Mesendoderm (in vitro differentiated cells): ENCODE results near the gene ADAMTS12.
A peak's percentile ranks its signal among the peaks of the same experiment; 100 is the strongest.

Experiments used
- DNase-seq: peaks from one replicate; pipeline ENCODE4 v3.0.0; 2013
- H2AK5ac ChIP-seq: 2 replicates; pipeline ENCODE4 v1.6.1; 2013; ENCODE audit warnings: low read length, inconsistent platforms
- H2BK120ac ChIP-seq: 2 replicates; pipeline ENCODE4 v1.6.1; 2013; ENCODE audit warnings: low read depth, mild to moderate bottlenecking, low read length, moderate library complexity, mixed read lengths
- H2BK15ac ChIP-seq: replicated peaks from 2 replicates; pipeline ENCODE4 v1.6.1; 2013; ENCODE audit warnings: low read depth, mild to moderate bottlenecking, moderate library complexity
- H2BK5ac ChIP-seq: 2 replicates; pipeline ENCODE4 v1.6.1; 2013; ENCODE audit warnings: low read length, inconsistent platforms
- H3K18ac ChIP-seq: 2 replicates; pipeline ENCODE4 v1.6.1; 2013; ENCODE audit warnings: mild to moderate bottlenecking, low read length, mixed read lengths
- H3K23ac ChIP-seq: one replicate; pipeline ENCODE4 v1.6.1; 2013; ENCODE audit warnings: low read length
- H3K27ac ChIP-seq: 2 replicates; pipeline ENCODE4 v1.5.1; 2013; ENCODE audit warnings: low read depth, mild to moderate bottlenecking, inconsistent platforms, low read length, moderate library complexity
- H3K27me3 ChIP-seq: 2 replicates; pipeline ENCODE4 v1.6.1; 2013; ENCODE audit warnings: low read length, control low read depth, mild to moderate bottlenecking, inconsistent platforms; ENCODE audit not compliant: insufficient read depth, poor library complexity
- H3K36me3 ChIP-seq: 2 replicates; pipeline ENCODE4 v1.6.1; 2013; ENCODE audit warnings: low read length, inconsistent platforms; ENCODE audit not compliant: control insufficient read depth, insufficient read depth
- H3K4ac ChIP-seq: one replicate; pipeline ENCODE4 v1.6.1; 2013; ENCODE audit warnings: low read depth, mild to moderate bottlenecking, low read length, moderate library complexity
- H3K4me1 ChIP-seq: 2 replicates; pipeline ENCODE4 v1.6.1; 2013; ENCODE audit warnings: low read depth, low read length, inconsistent platforms; ENCODE audit not compliant: control insufficient read depth
- H3K4me2 ChIP-seq: 2 replicates; pipeline ENCODE4 v1.6.1; 2013; ENCODE audit warnings: low read length
- H3K4me3 ChIP-seq: 2 replicates; pipeline ENCODE4 v1.5.1; 2013; ENCODE audit warnings: mild to moderate bottlenecking, low read length
- H3K56ac ChIP-seq: one replicate; pipeline ENCODE4 v1.6.1; 2013; ENCODE audit warnings: low read length
- H3K79me1 ChIP-seq: 2 replicates; pipeline ENCODE4 v1.6.1; 2013; ENCODE audit warnings: low read length, inconsistent platforms
- H3K79me2 ChIP-seq: 2 replicates; pipeline ENCODE4 v1.6.1; 2013; ENCODE audit warnings: mild to moderate bottlenecking, low read length; ENCODE audit not compliant: control insufficient read depth, insufficient read depth
- H3K9ac ChIP-seq: 2 replicates; pipeline ENCODE4 v1.6.1; 2013; ENCODE audit warnings: low read length, inconsistent platforms
- H4K5ac ChIP-seq: one replicate; pipeline ENCODE4 v1.6.1; 2013; ENCODE audit warnings: low read length
- H4K8ac ChIP-seq: one replicate; pipeline ENCODE4 v1.6.1; 2013; ENCODE audit warnings: low read depth, mild to moderate bottlenecking, control low read depth, low read length, moderate library complexity
- WGBS: extraction: QIAGEN DNeasy Blood & Tissue Kit; methylation state at CpG from one replicate; pipeline ENCODE4 v1.1.7; 2013; ENCODE audit warnings: low lambda C conversion rate, missing lambda C conversion rate; ENCODE audit not compliant: insufficient coverage; ENCODE audit errors: extremely low coverage; 5-methylcytosine and 5-hydroxymethylcytosine counted together

The ADAMTS12 gene

GRCh38 chr5:33531037-33531298, 360.8 kb downstream of the ADAMTS12 start:
- H3K27ac ChIP-seq: no peak overlapping the region
- no peaks in the 10 kb centered on the region for H3K4me1 ChIP-seq
- H3K27me3 ChIP-seq: no peaks in the 10 kb centered on the region
- no peak overlapping the region for H3K56ac ChIP-seq
- no peak overlapping the region for H2BK120ac ChIP-seq
- no peak overlapping the region for H3K4ac ChIP-seq
- H2BK5ac ChIP-seq: no peak overlapping the region
- DNase-seq: no peak
- H3K9ac ChIP-seq: no peak overlapping the region
- no peaks in the 10 kb centered on the region for H3K36me3 ChIP-seq
- H3K23ac ChIP-seq: no peak overlapping the region
- no peak overlapping the region for H4K8ac ChIP-seq
- H3K4me2 ChIP-seq: no peak overlapping the region
- H2BK15ac ChIP-seq: no peak overlapping the region
- no peak overlapping the region for H3K4me3 ChIP-seq
- H4K5ac ChIP-seq: no peak overlapping the region
- no peaks in the 10 kb centered on the region for H3K79me2 ChIP-seq
- H2AK5ac ChIP-seq: no peak overlapping the region
- no peaks in the 10 kb centered on the region for H3K79me1 ChIP-seq
- no CpG with 5 or more reads among the region's 3 CpGs for WGBS
- H3K18ac ChIP-seq: no peak overlapping the region

- no CpG with 5 or more reads among the region's 10 CpGs for WGBS
- Histone ChIP-seq H3K4me2 (no peak overlapping the region), H2AK5ac (no peak overlapping the region), H3K4ac (no peak overlapping the region), H3K27me3 (no peaks in the 10 kb centered on the region), H4K5ac (no peak overlapping the region), H3K9ac (no peak overlapping the region), H3K79me1 (no peaks in the 10 kb centered on the region), H3K4me3 (no peak overlapping the region), H3K18ac (no peak overlapping the region), H3K23ac (no peak overlapping the region), H2BK5ac (no peak overlapping the region), H2BK15ac (no peak overlapping the region), H3K56ac (no peak overlapping the region), H3K4me1 (no peaks in the 10 kb centered on the region), H3K36me3 (no peaks in the 10 kb centered on the region), H2BK120ac (no peak overlapping the region), H3K79me2 (no peaks in the 10 kb centered on the region), H4K8ac (no peak overlapping the region), H3K27ac (no peak overlapping the region)
- DNase-seq: peak; percentile 31
These were observed 361.4 kb downstream of the ADAMTS12 start for GRCh38 chr5:33530183-33531036.

GRCh38 chr5:33527696-33528095, 364.1 kb downstream of the ADAMTS12 start:
- H3K4me3 ChIP-seq: no peak overlapping the region
- H3K4me1 ChIP-seq: no peaks in the 10 kb centered on the region
- no peak overlapping the region for H4K5ac ChIP-seq
- H4K8ac ChIP-seq: no peak overlapping the region
- H3K79me1 ChIP-seq: no peaks in the 10 kb centered on the region
- H3K9ac ChIP-seq: no peak overlapping the region
- no peak overlapping the region for H2BK5ac ChIP-seq
- H3K56ac ChIP-seq: no peak overlapping the region
- no peak overlapping the region for H2BK15ac ChIP-seq
- H3K4me2 ChIP-seq: no peak overlapping the region
- H2BK120ac ChIP-seq: no peak overlapping the region
- no peak overlapping the region for H3K4ac ChIP-seq
- no peak overlapping the region for H2AK5ac ChIP-seq
- no peaks in the 10 kb centered on the region for H3K79me2 ChIP-seq
- WGBS: no CpG with 5 or more reads among the region's 2 CpGs
- DNase-seq: no peak
- H3K36me3 ChIP-seq: no peaks in the 10 kb centered on the region
- no peaks in the 10 kb centered on the region for H3K27me3 ChIP-seq
- no peak overlapping the region for H3K23ac ChIP-seq
- no peak overlapping the region for H3K27ac ChIP-seq
- H3K18ac ChIP-seq: no peak overlapping the region

GRCh38 chr5:33526755-33527154, 365.0 kb downstream of the ADAMTS12 start:
- H3K18ac ChIP-seq: no peak overlapping the region
- H3K79me2 ChIP-seq: no peaks in the 10 kb centered on the region
- H3K36me3 ChIP-seq: no peaks in the 10 kb centered on the region
- H2BK15ac ChIP-seq: no peak overlapping the region
- H4K5ac ChIP-seq: no peak overlapping the region
- H3K9ac ChIP-seq: no peak overlapping the region
- H4K8ac ChIP-seq: no peak overlapping the region
- H3K79me1 ChIP-seq: no peaks in the 10 kb centered on the region
- no peaks in the 10 kb centered on the region for H3K4me1 ChIP-seq
- no peaks in the 10 kb centered on the region for H3K27me3 ChIP-seq
- DNase-seq: no peak
- H3K4me2 ChIP-seq: no peak overlapping the region
- no peak overlapping the region for H3K56ac ChIP-seq
- no peak overlapping the region for H2BK120ac ChIP-seq
- no peak overlapping the region for H2AK5ac ChIP-seq
- no peak overlapping the region for H2BK5ac ChIP-seq
- H3K4ac ChIP-seq: no peak overlapping the region
- no peak overlapping the region for H3K4me3 ChIP-seq
- peak overlapping the region; percentile 6 for H3K27ac ChIP-seq
- no peak overlapping the region for H3K23ac ChIP-seq
- WGBS: no CpG with 5 or more reads among the region's 4 CpGs

GRCh38 chr5:33524476-33524875, 367.3 kb downstream of the ADAMTS12 start:
- Histone ChIP-seq H2AK5ac (no peak overlapping the region), H3K4ac (no peak overlapping the region), H3K4me2 (no peak overlapping the region), H3K23ac (no peak overlapping the region), H3K27me3 (no peaks in the 10 kb centered on the region), H2BK5ac (no peak overlapping the region), H2BK15ac (no peak overlapping the region), H3K56ac (no peak overlapping the region), H4K5ac (no peak overlapping the region), H2BK120ac (no peak overlapping the region), H3K4me1 (no peaks in the 10 kb centered on the region), H3K79me1 (no peaks in the 10 kb centered on the region), H3K4me3 (no peak overlapping the region), H3K9ac (no peak overlapping the region), H3K18ac (no peak overlapping the region), H3K36me3 (no peaks in the 10 kb centered on the region), H3K79me2 (no peaks in the 10 kb centered on the region), H3K27ac (no peak overlapping the region), H4K8ac (no peak overlapping the region)
- no CpG with 5 or more reads among the region's 2 CpGs for WGBS
- peak; percentile 63 for DNase-seq

GRCh38 chr5:33523208-33523771, 368.5 kb downstream of the ADAMTS12 start:
- Histone ChIP-seq H3K56ac (no peak overlapping the region), H3K36me3 (no peaks in the 10 kb centered on the region), H3K4me1 (no peaks in the 10 kb centered on the region), H3K4me2 (no peak overlapping the region), H3K23ac (no peak overlapping the region), H4K8ac (no peak overlapping the region), H3K9ac (no peak overlapping the region), H2BK15ac (no peak overlapping the region), H3K27ac (no peak overlapping the region), H3K4me3 (no peak overlapping the region), H3K27me3 (no peaks in the 10 kb centered on the region), H3K18ac (no peak overlapping the region), H2BK5ac (no peak overlapping the region), H3K79me1 (no peaks in the 10 kb centered on the region), H2AK5ac (no peak overlapping the region), H4K5ac (no peak overlapping the region), H2BK120ac (no peak overlapping the region), H3K4ac (no peak overlapping the region), H3K79me2 (no peaks in the 10 kb centered on the region)
- no CpG with 5 or more reads among the region's 2 CpGs for WGBS
- no peak for DNase-seq
